HG03280 (cell line): ENCODE results near the gene TAS2R19.

Experiments used
- ATAC-seq: cut with Tn5 transposase; IDR thresholded peaks from one replicate; pipeline ENCODE4 v1.9.1; 2021; ENCODE audit warnings: mild to moderate bottlenecking, moderate library complexity; ENCODE audit not compliant: unreplicated experiment

Gene TAS2R19

DNA sequence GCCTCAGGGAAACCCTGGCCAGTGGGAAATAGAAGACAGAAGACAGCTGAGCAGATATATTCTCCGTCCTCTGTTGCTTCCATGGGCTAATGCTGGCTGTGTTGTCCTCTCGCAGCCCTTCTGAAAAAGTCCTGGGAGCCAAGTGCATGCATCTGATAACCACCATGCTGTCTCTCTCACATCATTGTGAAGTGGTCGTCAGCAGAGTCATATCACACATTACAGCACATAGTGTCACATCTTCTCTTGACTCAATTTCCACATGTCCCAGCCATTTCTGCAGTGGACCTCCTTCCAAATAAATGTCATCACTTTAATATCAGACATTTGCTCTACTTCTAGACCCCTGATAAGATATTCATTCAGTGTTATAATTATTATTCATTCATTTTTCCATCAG lies 28.1 kb downstream of the TAS2R19 start:
- ATAC-seq, result no peak

DNA sequence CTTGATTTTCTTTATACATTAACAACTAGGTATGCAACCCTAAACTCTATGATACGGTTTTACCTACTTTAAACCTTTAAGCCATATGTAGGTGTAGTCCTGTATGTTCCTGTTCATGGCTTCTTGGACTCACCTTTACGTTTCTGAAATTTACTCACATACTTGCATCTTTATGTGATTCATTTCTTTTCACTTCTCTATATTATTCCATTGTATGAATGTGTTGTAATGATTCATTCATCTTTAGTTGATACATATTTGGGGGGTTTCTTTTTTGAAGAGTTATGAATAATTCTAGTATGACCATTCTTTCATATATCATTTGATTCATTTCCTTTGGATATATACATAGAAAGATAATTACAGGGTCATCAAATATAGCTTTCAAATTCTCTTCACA lies 33.3 kb downstream of the TAS2R19 start:
- no peak for ATAC-seq

DNA sequence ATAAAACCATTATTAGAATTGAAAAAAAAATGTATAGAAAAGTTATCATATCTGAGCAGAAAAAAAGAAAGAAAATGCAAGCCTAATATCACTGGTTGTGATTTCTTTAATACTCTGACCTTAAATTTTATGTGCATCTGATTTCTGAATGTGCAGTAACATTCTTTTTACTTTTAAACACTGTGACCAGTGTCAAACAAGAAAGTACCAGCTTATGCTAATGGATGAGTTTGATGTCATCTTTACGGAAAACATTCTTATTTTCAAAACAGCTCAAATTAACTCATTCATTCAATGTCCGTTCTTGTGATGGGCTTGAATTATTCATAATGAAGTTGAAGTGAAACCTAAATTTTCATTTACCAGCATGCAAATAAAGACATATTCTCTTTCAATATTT lies 35.6 kb downstream of the TAS2R19 start, which contains the start of gene TAS2R50:
Gene TAS2R50, minus strand, starts transcription at position 101 of the 400 bp plus-strand sequence. Its CDS starts 52 bp downstream, at position 49.
- ATAC-seq, result no peak

DNA sequence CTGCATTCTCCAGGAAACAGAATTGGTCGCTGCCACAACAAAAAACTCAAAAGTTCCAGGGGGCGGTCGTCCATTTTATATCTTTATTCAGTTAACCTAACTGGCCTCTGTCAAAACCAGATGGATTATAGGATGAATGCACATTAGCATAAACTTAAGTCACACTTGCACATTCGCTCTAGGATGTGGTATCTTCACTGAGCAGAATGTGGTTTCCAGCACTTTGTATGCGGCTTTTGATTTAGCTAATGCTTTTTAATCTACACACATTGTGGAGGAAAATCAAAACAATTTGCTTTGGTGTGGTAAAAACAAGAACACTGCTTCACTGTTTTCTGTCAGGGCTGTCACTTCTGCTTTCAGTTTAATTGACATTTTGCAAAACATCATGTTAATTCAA lies 40.2 kb downstream of the TAS2R19 start:
- ATAC-seq, result no peak

DNA sequence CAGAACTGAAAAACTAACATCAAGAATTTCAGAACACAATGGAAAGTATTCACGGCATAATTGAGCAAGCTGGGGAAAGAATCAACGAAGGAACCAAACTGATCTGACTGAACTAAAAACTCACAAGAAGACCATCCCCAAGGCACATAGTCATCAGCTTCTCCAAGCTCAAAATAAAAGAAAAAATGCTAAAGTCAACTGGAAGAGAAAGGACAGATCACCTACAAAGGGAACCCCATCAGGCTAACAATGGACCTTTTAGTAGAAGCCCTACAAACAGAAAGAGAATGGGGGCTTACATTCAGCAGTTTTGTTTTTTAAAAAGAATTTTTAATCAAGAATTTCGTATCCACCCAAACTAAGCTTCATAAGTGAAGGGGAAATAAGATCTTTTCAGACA lies 47.5 kb downstream of the TAS2R19 start:
- ATAC-seq, result no peak
